GM12892 (cell line): ENCODE measurements around the gene SLC5A2.

Experiments
- POLR2A ChIP-seq: IDR thresholded peaks from 2 replicates; pipeline ENCODE4 v1.6.1; 2011; ENCODE audit warnings: low read depth, low read length, control low read depth
- TAF1 ChIP-seq: IDR thresholded peaks from 2 replicates; pipeline ENCODE4 v1.6.1; 2011; ENCODE audit warnings: low read depth, mild to moderate bottlenecking, control low read depth, low read length, borderline replicate concordance

DNA sequence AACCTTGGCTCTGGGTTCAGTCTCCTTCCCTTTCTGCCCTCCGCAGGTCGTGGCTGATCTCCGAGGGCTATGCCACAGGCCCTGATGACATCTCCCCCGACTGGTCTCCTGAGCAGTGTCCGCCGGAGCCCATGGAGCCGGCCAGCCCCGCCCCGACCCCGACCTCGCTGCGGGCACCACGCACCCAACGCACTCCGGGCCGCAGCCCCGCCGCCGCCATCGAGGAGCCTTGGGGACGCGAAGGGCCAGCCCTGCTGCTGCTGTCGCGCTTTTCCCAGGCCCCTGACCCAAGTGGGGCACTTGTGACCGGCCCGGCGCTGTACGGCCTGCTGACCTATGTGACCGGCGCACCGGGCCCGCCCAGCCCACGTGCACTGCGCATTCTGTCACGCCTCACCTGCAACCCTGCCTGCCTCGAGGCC lies 18.6 kb upstream of the SLC5A2 start:
- no peak for TF ChIP-seq POLR2A
- no peak for TF ChIP-seq TAF1
